Activated CD8-positive, alpha-beta memory T cell treated with anti-CD3 and anti-CD28 coated beads, Interleukin-2, amount 10 ng/mL, durations not matched to agents 7 days and 5 days (primary cell): ENCODE measurements around the gene SERBP1. TPM values are rescaled to one million over a fixed set of nuclear protein-coding genes. Genes with fewer than 3 reads are reported as not detected.
"Not testable (repeated sequence)": the region's sequence is repeated elsewhere in the genome, so short reads cannot be mapped to it uniquely, and the experiment has no call there.

Experiments used
- ATAC-seq: fragments of 150-1000 bp; cut with Tn5 transposase; one replicate; pipeline ENCODE4 v1.10.0; 2021; ENCODE audit warnings: moderate library complexity
- CTCF ChIA-PET: fragments of 350-600 bp; sonication (Branson Sonifier 250); formaldehyde crosslinking; loops from one replicate; lab custom pipeline; 2021; ENCODE audit warnings: antibody characterized with exemption; lab: Charles Lee
- DNase-seq: peaks from one replicate; pipeline ENCODE4 v3.0.0-alpha.2; 2020
- H3K27ac Mint-ChIP-seq: one replicate; pipeline ENCODE4 v1.8.0; 2021; ENCODE audit warnings: mild to moderate bottlenecking, mixed read lengths
- H3K27me3 Mint-ChIP-seq: one replicate; pipeline ENCODE4 v1.8.0; 2021; ENCODE audit warnings: mixed read lengths
- H3K36me3 Mint-ChIP-seq: one replicate; pipeline ENCODE4 v1.8.0; 2021; ENCODE audit warnings: mild to moderate bottlenecking, mixed read lengths
- H3K4me1 Mint-ChIP-seq: one replicate; pipeline ENCODE4 v1.8.0; 2021; ENCODE audit warnings: mixed read lengths
- H3K4me3 Mint-ChIP-seq: one replicate; pipeline ENCODE4 v1.8.0; 2021; ENCODE audit warnings: mild to moderate bottlenecking, moderate library complexity, mixed read lengths
- H3K9me3 Mint-ChIP-seq: one replicate; pipeline ENCODE4 v1.8.0; 2022; ENCODE audit warnings: low read depth, mixed read lengths
- total RNA-seq, 2 experiments: library from RNA; stranded (reverse); gene quantifications; one replicate each; pipeline ENCODE4 v1.2.3, GENCODE V29; 2021

Gene SERBP1
- total RNA-seq, 2 experiments from 2014 or later: 250 to 347 TPM

- ATAC-seq: no peak
- H3K27me3 Mint-ChIP-seq: peaks cover 2% of the 10 kb centered on the region
- H3K4me1 Mint-ChIP-seq: no peaks in the 10 kb centered on the region
- no peaks in the 10 kb centered on the region for H3K36me3 Mint-ChIP-seq
- no peak for DNase-seq
- no peaks in the 10 kb centered on the region for H3K9me3 Mint-ChIP-seq
- CTCF ChIA-PET: no interaction called here
- no peak overlapping the region for H3K4me3 Mint-ChIP-seq
- H3K27ac Mint-ChIP-seq: no peak overlapping the region
Observed at GRCh38 chr1:67459068-67459467, 28.9 kb upstream of the SERBP1 start.

DNA sequence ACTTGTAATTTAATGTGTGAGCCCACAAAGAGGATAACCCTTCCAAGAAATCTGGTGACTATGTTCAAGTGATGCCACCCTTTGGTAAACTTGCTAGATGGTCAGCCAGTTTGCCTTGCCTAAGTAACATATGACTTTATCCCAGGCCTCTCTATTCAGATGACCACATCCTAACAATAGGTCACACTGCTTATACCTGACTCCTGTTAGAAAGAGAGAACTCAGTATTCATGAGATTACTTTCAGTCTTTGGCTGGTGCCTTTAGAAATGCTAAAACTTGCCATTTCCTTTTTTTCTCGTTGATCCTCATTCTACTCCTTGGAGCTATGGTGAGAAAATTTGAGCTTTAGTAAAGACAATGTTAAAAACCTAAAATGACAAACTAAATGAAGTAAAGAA, 28.5 kb upstream of the SERBP1 start:
- H3K4me3 Mint-ChIP-seq: no peak overlapping the region
- no peak overlapping the region for H3K27ac Mint-ChIP-seq
- H3K36me3 Mint-ChIP-seq: no peaks in the 10 kb centered on the region
- H3K4me1 Mint-ChIP-seq: no peaks in the 10 kb centered on the region
- CTCF ChIA-PET: no interaction called here
- H3K9me3 Mint-ChIP-seq: no peaks in the 10 kb centered on the region
- no peak for ATAC-seq
- DNase-seq: no peak
- peaks cover 2% of the 10 kb centered on the region for H3K27me3 Mint-ChIP-seq

- ATAC-seq (no peak), DNase-seq (no peak)
- no peaks in the 10 kb centered on the region for H3K9me3 Mint-ChIP-seq
- no peaks in the 10 kb centered on the region for H3K36me3 Mint-ChIP-seq
- no peak overlapping the region for H3K27ac Mint-ChIP-seq
- peaks cover 2% of the 10 kb centered on the region for H3K27me3 Mint-ChIP-seq
- CTCF ChIA-PET: no interaction called here
- no peak overlapping the region for H3K4me3 Mint-ChIP-seq
- H3K4me1 Mint-ChIP-seq: no peaks in the 10 kb centered on the region
Observed at GRCh38 chr1:67457247-67457646, 27.0 kb upstream of the SERBP1 start.

- no peaks in the 10 kb centered on the region for H3K9me3 Mint-ChIP-seq
- peaks cover 3% of the 10 kb centered on the region for H3K4me1 Mint-ChIP-seq
- no peak overlapping the region for H3K4me3 Mint-ChIP-seq
- no peak for ATAC-seq
- H3K27ac Mint-ChIP-seq: no peak overlapping the region
- no peaks in the 10 kb centered on the region for H3K36me3 Mint-ChIP-seq
- CTCF ChIA-PET: no interaction called here
- peaks cover 9% of the 10 kb centered on the region for H3K27me3 Mint-ChIP-seq
- DNase-seq: no peak
Observed at GRCh38 chr1:67451815-67452214, 21.6 kb upstream of the SERBP1 start.

DNA sequence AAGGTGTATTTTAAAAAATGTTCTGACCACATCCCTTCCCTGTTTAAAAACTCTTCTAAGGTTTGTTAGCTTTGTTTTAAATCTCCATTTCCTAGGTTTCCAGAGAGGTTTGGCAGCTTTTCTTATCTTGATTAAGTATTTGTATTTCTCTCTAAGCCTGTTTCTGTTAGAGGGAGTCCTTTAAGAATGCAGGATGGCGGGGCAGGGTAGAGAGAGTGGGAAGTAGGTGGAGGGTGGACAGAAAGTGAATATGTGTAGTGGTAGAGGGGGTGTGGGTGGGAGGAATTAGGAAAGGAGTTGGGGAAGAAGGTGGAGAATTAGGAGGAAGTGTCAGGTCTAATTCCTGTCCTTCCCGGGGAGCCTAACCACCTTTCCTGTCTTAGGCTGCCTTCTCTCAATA, 21.2 kb upstream of the SERBP1 start:
- DNase-seq (no peak), ATAC-seq (no peak)
- peaks cover 4% of the 10 kb centered on the region for H3K4me1 Mint-ChIP-seq
- no peak overlapping the region for H3K4me3 Mint-ChIP-seq
- H3K36me3 Mint-ChIP-seq: no peaks in the 10 kb centered on the region
- H3K27ac Mint-ChIP-seq: no peak overlapping the region
- CTCF ChIA-PET: no interaction called here
- H3K9me3 Mint-ChIP-seq: no peaks in the 10 kb centered on the region
- H3K27me3 Mint-ChIP-seq: peaks cover 9% of the 10 kb centered on the region

DNA sequence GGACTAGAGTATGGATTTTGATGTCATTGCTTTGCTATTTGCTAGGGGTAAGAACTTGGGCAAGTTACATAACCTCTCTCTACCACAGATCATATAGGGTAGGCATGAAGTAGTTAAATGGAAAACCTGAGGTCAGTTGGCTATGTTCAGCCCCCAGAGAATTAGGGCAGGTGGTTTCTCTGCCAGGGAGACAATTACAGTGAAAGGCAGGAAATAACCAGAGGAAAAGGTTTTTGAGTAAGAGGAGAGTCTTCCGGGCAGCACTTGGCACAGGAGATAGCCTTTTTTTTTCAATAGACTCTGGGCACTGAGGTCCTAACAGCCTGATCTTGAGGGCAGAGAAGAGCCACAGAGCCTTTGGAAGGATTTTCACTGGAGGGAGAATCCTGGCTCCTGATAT, 16.7 kb upstream of the SERBP1 start:
- peaks cover 7% of the 10 kb centered on the region for H3K27me3 Mint-ChIP-seq
- H3K4me1 Mint-ChIP-seq: peaks cover 6% of the 10 kb centered on the region
- H3K36me3 Mint-ChIP-seq: no peaks in the 10 kb centered on the region
- H3K4me3 Mint-ChIP-seq: no peak overlapping the region
- H3K27ac Mint-ChIP-seq: no peak overlapping the region
- DNase-seq (no peak), ATAC-seq (no peak)
- CTCF ChIA-PET: no interaction called here
- no peaks in the 10 kb centered on the region for H3K9me3 Mint-ChIP-seq

DNA sequence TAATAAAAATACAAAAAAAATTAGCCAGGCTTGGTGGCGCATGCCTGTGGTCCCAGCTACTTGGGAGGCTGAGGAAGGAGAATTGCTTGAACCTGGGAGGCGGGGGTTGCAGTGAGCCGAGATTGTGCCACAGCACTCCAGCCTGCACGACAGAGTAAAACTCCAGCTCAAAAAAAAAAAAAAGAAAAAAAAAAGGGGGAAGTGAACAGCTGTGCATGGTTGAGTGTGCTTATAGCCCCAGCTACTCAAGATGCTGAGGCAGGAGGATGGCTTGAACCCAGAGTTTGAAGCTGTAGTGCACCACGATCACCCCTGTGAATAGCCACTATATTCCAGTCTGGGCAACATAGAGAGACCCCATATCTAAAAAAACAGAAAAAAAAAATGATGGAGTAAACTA, 15.8 kb upstream of the SERBP1 start:
- H3K9me3 Mint-ChIP-seq, CTCF ChIA-PET, ATAC-seq, H3K27ac Mint-ChIP-seq, H3K36me3 Mint-ChIP-seq, DNase-seq, H3K27me3 Mint-ChIP-seq, H3K4me3 Mint-ChIP-seq: not testable (repeated sequence)
- peaks cover 12% of the 10 kb centered on the region for H3K4me1 Mint-ChIP-seq

GRCh38 chr1:67441739-67442281, 11.6 kb upstream of the SERBP1 start:
- Mint-ChIP-seq H3K27me3 (no peaks in the 10 kb centered on the region), H3K9me3 (no peaks in the 10 kb centered on the region), H3K27ac (no peak overlapping the region), H3K4me1 (peaks cover 10% of the 10 kb centered on the region), H3K36me3 (no peaks in the 10 kb centered on the region), H3K4me3 (no peak overlapping the region)
- CTCF ChIA-PET: interaction anchor here (1.6 kb wide), 1 partner anchor 9 kb away, joined by 5 read pairs; no protein-coding TSS in a partner anchor
- DNase-seq: no peak
- ATAC-seq: no peak

DNA sequence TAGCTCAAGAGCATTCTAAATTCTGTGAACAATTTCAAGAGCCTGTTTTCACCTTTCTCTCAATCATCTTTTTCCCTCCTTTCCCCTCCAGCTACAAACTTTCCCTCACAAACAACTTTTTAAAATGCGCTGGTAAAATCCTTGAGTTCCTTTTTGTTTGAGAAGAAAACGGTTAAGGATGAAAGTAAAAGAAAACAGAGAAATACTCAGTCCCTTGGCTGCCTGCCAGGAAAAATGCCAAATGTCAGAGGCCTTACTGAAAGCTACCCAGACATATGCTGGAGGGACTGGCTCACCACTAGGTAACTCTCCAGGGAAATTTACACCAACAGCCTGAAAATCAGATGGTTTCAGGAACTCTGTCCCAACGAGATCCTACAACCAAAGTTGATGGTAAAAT, 11.0 kb upstream of the SERBP1 start:
- Mint-ChIP-seq H3K27me3 (no peaks in the 10 kb centered on the region), H3K4me1 (peaks cover 8% of the 10 kb centered on the region), H3K27ac (no peak overlapping the region), H3K9me3 (no peaks in the 10 kb centered on the region), H3K4me3 (no peak overlapping the region), H3K36me3 (no peaks in the 10 kb centered on the region)
- ATAC-seq: no peak
- CTCF ChIA-PET: interaction anchor here (1.6 kb wide), 1 partner anchor 9 kb away, joined by 5 read pairs; no protein-coding TSS in a partner anchor
- DNase-seq: no peak

GRCh38 chr1:67440339-67440738, 10.1 kb upstream of the SERBP1 start:
- H3K9me3 Mint-ChIP-seq: no peaks in the 10 kb centered on the region
- no peak for DNase-seq
- no peak overlapping the region for H3K4me3 Mint-ChIP-seq
- no peak overlapping the region for H3K27ac Mint-ChIP-seq
- no peak for ATAC-seq
- no peaks in the 10 kb centered on the region for H3K27me3 Mint-ChIP-seq
- peaks cover 8% of the 10 kb centered on the region for H3K4me1 Mint-ChIP-seq
- no peaks in the 10 kb centered on the region for H3K36me3 Mint-ChIP-seq
- CTCF ChIA-PET: no interaction called here

DNA sequence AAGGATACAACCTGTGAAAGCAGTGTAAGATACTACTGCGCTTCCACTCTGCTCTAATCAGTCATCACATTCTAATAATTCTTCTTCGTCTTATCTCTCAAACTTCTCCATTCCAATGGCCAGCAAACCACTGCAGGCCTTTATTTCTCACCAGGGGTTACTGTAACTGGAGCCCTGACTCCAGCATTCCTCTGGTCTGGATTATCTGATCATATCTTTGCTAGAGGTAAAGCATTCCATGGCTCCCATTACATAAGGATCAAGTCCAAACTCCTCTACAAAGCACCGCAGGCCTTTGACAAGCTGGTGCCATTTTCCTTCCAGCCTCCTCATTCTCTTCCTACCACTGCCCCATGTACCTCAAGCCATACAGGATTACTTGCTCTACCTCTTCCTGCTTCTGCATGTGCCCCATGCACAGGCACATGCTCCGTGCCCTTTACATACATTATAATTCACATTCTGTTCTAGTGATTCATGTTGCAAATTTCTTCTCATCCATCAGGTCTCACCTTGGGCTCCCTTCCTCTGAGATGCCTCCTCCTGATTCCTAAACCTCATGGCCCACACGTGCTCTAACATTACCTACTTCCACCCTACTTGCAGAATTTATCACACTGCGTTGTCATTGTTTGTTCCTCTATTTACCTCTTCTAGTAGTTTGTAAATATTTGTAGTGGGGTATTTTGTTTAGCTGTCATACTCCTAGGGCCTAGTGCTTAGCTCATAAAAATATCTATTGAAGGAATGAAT, 9.3 kb upstream of the SERBP1 start:
- H3K36me3 Mint-ChIP-seq: no peaks in the 10 kb centered on the region
- CTCF ChIA-PET: interaction anchor here (0.6 kb wide), 1 partner anchor 23 kb away, joined by 3 read pairs; no protein-coding TSS in a partner anchor
- no peaks in the 10 kb centered on the region for H3K27me3 Mint-ChIP-seq
- DNase-seq (no peak), ATAC-seq (no peak)
- no peak overlapping the region for H3K27ac Mint-ChIP-seq
- H3K4me1 Mint-ChIP-seq: peaks cover 8% of the 10 kb centered on the region
- H3K9me3 Mint-ChIP-seq: no peaks in the 10 kb centered on the region
- no peak overlapping the region for H3K4me3 Mint-ChIP-seq

DNA sequence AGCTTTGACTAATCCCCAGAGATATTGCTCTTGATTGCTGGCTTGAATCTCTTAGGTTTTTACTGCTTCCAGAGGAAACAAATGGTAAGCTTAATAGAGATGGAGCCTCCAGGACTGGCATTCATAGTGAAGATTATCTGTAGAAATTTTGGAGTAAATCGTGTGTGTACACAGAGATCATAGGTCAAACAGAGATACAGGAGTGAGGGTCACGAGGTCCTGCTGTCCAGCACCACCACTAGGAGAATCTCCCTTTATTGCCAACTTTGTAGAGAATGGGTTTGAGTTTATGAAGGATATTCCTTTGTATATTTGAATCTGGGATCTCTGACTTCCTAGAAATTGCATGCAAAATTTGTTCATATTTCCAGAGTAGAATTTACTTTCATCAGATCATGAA, 7.8 kb upstream of the SERBP1 start:
- Mint-ChIP-seq H3K36me3 (no peaks in the 10 kb centered on the region), H3K27me3 (no peaks in the 10 kb centered on the region), H3K4me3 (no peak overlapping the region), H3K9me3 (no peaks in the 10 kb centered on the region), H3K4me1 (peaks cover 16% of the 10 kb centered on the region), H3K27ac (no peak overlapping the region)
- CTCF ChIA-PET: no interaction called here
- no peak for DNase-seq
- ATAC-seq: no peak

GRCh38 chr1:67436511-67437055, 6.4 kb upstream of the SERBP1 start:
- Mint-ChIP-seq H3K4me3 (no peak overlapping the region), H3K27me3 (no peaks in the 10 kb centered on the region), H3K9me3 (no peaks in the 10 kb centered on the region), H3K4me1 (peaks cover 22% of the 10 kb centered on the region), H3K36me3 (no peaks in the 10 kb centered on the region), H3K27ac (no peak overlapping the region)
- CTCF ChIA-PET: no interaction called here
- DNase-seq: no peak
- ATAC-seq: no peak

- Mint-ChIP-seq H3K4me1 (peaks cover 24% of the 10 kb centered on the region), H3K4me3 (no peak overlapping the region), H3K36me3 (peaks cover 6% of the 10 kb centered on the region), H3K27me3 (no peaks in the 10 kb centered on the region), H3K27ac (no peak overlapping the region), H3K9me3 (no peaks in the 10 kb centered on the region)
- DNase-seq (no peak), ATAC-seq (no peak)
- CTCF ChIA-PET: no interaction called here
Observed at GRCh38 chr1:67434491-67434890, 4.3 kb upstream of the SERBP1 start.
